HG03432 (cell line): Measurements from ENCODE around the gene MAMDC2.
A peak's percentile ranks its signal among the peaks of the same experiment; 100 is the strongest.

ENCODE experiments used
- ATAC-seq: cut with Tn5 transposase; IDR thresholded peaks from one replicate; pipeline ENCODE4 v1.9.1; 2021; ENCODE audit warnings: mild to moderate bottlenecking, moderate library complexity; ENCODE audit not compliant: unreplicated experiment

Gene MAMDC2

DNA sequence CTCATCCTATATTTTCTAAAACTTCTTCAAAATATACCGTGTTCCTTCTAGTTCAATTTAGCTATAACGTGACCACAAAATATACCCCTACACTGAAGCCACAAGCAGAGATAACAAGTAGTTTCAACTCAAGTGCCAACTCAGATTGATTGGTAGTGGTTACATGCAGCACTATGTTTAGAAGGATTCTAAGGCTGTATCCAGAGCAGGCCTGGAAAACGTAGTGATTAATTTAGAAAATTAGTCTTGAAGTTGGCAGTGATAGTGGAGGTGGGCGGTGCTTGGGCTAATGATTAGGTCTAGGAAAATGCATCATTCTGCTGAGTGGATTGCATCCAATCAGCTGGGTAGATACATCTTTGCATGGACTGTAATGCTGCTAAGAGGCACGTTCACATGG, 61.5 kb downstream of the MAMDC2 start:
- ATAC-seq = no peak

GRCh38 chr9:70106571-70106970, 62.9 kb downstream of the MAMDC2 start:
- no peak for ATAC-seq

DNA sequence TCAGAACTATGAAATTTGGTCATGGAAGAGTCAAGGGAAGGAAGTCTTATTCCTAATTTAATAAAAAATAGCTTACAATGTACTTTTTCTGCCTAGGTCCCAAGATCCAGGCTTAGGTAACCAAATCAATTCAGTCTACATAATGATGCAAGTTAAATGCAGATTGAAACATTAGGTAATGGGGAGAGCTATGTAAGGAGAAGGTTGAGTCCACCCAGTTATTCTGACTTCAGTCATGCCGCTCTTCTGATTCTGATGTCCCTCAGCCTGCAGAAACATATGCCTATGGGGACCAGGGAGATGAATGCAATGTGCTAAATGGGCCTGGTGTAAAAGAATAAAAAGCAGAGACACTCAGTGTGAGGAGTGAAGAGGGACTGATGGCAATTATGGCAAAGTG, 63.9 kb downstream of the MAMDC2 start:
- ATAC-seq = no peak

DNA sequence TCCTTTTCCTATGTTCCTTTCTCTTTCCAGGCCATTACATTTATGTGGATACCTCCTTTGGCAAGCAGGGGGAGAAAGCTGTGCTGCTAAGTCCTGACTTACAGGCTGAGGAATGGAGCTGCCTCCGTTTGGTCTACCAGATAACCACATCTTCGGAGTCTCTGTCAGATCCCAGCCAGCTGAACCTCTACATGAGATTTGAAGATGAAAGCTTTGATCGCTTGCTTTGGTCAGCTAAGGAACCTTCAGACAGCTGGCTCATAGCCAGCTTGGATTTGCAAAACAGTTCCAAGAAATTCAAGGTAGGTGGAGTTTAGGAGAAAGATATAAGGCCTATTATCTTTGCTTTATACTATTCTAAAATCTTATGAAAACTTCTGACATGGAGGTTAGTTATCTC, 64.5 kb downstream of the MAMDC2 start:
- no peak for ATAC-seq

DNA sequence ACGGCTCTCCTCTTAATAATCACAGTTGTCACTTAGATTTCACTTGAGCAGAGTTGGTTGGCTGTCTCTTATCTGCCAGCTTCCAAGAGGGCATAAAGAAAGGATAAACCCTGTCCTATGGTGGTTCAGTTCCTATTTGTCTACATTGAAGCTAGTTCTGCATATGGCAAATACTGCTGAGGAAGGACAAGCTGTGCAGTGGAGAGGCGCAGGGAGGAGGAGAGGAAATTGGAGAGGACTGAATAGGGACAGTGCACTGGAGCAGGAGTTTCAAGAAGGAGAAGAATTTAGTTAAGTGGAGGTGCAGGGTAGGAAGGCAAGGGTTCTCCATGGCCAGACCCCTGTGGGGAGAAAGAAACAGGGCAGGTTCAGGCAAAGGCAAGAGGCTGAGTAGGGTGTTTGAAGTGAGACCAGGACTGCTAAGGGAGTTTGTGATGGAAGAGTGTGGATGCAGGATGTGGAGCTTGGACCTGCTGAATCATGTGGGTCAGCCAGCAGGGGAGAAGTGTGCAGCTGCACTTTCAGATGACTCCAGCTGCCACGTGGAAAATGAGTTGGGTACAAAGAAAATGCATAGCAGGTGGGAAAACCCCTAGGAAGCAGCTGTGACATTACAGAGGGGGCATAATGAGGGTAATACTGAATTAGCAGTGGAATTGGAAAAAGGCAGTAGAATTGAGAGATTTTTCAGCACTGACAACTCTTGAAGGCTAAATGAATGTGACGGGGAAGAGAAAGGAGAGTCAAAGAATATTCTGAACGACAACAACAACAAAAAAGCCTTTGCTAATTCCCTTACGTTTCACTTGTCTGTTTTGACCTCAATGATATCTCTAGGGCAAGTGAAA, 66.8 kb downstream of the MAMDC2 start:
- no peak for ATAC-seq

- ATAC-seq = peak; percentile 69
These were observed 67.5 kb downstream of the MAMDC2 start for GRCh38 chr9:70111042-70111602.

DNA sequence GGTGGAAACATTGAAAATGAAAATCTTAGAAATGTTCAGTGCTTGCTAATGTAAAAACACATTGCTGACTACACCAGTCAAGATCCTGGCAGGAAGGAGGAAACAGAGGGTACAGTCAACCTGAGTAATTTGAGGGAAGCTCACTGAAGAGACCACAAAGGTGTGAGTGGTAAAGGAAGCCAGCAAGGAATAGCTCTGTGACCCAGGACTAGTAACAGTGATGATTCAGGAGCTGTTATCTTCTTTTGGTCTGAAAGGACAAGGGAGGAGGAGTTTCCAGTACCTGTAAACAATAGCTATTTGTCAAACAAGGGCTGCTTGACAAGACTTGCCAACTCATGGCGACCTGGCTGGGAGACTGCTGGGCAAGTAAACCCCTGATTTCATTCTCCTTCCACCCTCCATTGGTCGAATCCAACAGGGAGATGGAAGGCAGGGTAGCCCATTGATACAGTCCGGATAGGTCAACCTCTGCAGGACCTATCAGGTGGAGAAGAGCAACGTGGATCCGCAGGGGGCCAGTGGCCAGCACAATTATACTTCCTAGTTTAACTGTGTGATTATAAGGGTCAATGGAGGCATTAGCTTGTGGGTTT, 68.1 kb downstream of the MAMDC2 start:
- ATAC-seq = no peak

DNA sequence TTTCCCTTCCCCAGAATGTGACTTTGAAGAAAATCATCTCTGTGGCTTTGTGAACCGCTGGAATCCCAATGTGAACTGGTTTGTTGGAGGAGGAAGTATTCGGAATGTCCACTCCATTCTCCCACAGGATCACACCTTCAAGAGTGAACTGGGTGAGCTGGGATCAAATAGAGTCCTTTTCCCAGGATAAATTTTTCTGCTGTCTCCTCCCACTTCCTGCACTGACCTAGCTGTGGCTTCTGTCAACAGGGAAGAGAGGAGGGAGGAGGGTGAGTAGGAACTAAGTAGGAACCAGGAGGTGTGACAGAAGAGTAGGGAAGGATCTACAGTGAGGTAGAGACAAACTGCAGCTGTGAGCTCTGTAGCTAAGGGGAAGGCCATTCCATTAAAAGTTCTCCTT, 69.3 kb downstream of the MAMDC2 start:
- ATAC-seq = peak; percentile 4

DNA sequence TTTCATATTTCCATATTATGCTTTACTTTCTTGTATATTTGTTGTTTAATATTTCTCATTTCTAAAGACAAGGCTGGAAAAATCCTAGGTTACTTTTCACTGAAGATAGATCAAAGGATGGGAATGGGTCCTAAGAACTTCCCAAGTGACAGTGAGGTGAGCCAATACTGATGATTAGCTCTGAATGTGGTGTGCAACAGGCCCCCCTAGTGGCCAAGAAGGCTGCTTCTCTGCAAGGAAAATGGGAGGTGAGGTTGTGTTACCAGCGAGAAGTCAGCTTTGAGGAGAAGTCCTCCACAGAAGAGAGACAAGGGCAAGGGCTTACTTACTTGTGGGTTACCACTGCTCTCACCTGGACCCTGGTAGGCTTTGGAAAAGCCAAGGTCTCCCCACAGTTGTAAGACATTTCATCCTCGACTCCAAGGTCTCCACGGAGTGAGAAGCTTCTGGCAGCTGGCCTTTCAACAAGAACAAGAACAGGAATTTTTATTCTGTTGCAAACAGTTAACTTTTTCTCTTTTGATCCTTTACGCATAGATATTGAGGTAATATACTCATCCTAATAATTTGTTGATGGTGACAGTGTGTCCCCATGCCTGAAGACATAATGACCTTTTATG, 69.9 kb downstream of the MAMDC2 start:
- ATAC-seq = peak; percentile 87

DNA sequence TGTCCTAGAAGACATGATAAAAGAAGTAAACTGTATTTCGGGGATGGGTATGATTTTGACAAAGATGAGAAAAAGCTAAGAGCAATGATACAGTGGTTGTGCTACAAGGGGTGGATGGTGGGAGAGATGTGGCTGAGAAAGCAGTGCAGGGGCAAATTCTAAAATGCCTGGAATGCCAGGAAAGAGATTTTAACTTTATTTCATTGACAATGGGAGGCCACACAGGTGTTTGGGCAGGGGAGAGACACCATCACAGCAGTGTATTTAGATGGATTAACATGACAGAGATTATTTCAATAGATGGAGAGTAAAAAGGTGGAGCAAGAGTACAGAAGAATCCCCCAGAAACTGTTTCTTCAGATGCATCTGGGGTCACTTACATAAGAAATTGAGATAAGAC, 71.2 kb downstream of the MAMDC2 start:
- ATAC-seq = no peak

DNA sequence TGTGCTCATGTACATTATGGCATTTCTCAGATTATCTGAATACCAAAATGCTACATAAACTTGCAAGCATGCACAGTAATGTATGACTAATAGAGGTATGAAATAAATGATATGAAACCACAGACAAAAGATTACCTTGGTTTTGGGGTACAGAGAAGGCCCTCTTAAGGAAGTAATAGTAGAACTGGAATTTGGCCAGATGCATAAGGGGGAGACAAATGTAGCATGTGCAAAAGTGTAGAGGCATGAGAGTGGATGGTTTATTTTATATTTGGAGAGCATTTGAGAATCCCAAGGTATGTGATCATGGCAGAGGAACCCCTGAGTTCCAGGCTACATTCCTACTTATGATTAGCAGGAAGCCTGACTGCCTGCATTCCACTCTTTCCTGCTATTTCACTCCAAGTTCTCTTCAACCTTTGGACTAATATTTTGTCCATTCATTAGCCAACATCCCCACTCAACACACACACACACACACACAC, 74.2 kb downstream of the MAMDC2 start:
- no peak for ATAC-seq

- ATAC-seq = no peak
These were observed 76.1 kb downstream of the MAMDC2 start for GRCh38 chr9:70119786-70120185.

DNA sequence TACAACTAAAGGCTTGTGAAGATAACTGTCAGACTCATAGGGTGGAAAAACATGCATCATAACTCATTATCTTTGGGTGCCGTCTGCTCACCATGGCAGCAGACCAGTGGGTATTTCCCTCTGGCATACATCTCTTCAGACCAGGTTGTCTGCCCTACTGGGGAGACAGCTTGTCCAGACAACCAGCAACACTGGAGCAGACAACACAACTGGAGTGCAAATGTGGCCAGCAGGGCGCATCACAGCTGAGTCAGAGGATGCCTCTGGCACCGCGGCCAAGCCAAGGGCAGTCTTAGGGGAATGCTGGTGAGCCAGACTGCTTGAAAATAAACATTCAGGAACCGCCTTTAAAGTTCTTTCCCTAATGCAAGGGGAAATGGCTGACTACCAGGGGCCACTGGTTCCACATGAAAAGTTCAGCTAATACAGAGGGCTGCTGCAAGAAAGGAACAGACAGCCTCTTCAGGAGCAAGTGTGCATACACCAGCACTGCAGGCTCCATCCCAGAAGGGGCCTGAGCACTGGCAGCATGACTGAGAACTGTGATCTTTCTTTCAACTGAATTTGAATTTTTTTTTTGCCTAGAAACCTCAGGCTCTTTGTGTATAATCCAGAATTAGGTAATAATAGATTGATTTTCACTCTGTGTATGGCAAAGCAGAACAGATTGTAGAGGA, 77.3 kb downstream of the MAMDC2 start:
- ATAC-seq = no peak

- no peak for ATAC-seq
These were observed 78.3 kb downstream of the MAMDC2 start for GRCh38 chr9:70121818-70122436.

- ATAC-seq = no peak
These were observed 80.0 kb downstream of the MAMDC2 start for GRCh38 chr9:70123695-70124094.

GRCh38 chr9:70125621-70126263, 82.1 kb downstream of the MAMDC2 start:
- ATAC-seq = no peak

GRCh38 chr9:70127036-70127435, 83.4 kb downstream of the MAMDC2 start:
- no peak for ATAC-seq

DNA sequence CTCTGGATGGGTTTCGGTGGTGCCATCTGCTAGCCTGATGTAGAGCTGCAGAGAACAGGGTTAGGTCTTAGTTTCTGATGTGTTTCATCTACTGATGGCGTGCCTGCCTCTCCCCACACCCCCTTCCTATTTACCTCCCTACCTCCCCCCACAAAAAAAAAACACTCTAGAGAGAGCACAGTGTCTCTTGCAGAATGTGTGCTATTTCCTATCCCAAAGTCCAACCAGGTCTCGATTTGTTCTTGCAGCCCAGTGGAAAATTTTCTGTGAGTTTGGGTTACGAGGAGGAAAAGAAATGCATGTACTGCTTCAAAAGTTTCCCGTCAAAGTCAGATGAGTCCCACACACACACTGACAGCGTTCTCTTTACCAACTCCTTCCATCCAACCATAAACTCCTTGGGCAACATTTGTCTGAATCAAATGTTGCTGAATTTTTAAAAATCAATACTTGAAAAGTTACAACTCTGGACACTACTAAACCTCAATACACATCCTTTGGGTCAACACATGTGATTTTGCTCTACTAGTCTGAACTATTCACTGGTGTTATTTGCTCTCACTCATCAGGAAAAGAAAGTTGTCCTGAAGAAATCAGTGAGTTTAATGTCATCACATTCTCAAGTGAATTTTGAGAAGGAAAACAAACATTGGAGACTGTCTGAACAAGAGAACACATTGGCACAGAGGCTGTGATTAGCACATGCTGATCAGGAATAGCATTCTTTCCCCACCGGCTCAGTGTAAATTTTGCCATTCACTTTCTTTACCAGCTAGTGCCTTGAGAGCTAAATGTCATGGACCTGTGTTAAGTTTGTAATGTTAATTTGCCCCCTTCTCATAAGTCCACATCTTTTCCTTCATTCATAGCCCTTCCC, 84.1 kb downstream of the MAMDC2 start:
- no peak for ATAC-seq

DNA sequence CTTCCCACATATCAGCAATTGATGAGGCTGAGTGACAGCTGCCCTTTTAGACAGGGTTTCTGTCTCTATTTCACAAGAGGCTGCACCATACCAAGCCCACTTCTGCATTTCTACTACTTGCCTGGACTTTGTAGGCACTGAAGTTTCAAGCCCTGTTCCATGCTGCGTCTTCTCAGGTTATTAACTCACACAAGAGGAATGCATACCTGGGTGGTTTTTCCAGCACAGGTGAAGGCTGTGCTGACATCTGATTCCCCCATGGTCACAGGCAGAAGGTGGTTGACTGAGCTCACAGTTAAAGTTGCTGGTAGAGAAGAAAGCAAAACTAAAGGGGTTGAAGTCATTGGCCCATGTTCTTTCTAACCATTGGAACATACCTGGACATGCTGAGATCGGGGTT, 86.6 kb downstream of the MAMDC2 start:
- no peak for ATAC-seq
